Astrocyte of the cerebellum (primary cell): Measurements from ENCODE around the gene MAN1C1.

Experiments
- DNase-seq: peaks from one replicate; pipeline ENCODE4 v3.0.0-alpha.2; 2011; ENCODE audit warnings: low read depth
- H3K4me3 ChIP-seq: 2 replicates; pipeline ENCODE4 v1.5.1; 2011; ENCODE audit warnings: mild to moderate bottlenecking, low read depth, low read length, moderate library complexity
- in situ Hi-C: cut with HindIII; loops from 2 replicates; pipeline ENCODE4 v1.10.0; 2017; ENCODE audit warnings: low sequenced_read_pairs
- TF ChIP-seq, protein P1 (sequence below): IDR thresholded peaks from 2 replicates; pipeline ENCODE4 v1.5.1; 2012; ENCODE audit warnings: low read length, low read depth, moderate library complexity, mild to moderate bottlenecking; ENCODE audit errors: missing control alignments

MAN1C1 gene

DNA sequence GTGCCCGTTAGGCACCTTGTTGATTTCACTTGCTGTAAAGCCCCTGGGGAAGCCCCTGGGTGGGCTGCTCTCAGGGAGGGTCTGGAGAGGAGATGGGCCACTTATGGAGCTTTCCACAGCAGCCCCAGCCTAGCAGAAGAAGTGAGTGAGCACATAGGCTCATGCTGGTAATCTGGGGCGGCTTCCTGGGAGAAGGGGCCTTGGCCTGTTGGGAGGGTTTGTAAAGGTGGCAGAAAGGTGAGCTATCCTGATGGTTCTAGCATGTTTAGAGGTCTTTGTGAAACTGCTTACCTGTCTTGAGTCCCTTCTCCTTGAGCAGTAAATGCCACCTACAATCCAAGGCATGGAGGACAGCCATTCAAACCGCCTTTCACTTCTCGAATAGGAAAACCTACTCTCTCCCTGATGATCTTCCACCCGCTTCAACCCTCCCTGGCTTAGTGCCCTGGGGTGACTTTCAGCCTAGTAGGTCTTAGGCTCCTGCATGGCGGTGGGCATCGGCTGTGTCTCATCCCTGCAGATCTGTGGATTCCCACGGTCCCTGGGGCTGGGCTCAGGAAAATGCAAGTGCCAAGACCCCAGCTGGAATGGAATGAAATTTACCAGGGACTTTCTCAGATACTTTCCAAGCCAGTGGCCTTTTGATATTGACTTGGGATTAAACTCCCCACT is 95.8 kb downstream of the MAN1C1 start:
- in situ Hi-C loops = no loop called here

DNA sequence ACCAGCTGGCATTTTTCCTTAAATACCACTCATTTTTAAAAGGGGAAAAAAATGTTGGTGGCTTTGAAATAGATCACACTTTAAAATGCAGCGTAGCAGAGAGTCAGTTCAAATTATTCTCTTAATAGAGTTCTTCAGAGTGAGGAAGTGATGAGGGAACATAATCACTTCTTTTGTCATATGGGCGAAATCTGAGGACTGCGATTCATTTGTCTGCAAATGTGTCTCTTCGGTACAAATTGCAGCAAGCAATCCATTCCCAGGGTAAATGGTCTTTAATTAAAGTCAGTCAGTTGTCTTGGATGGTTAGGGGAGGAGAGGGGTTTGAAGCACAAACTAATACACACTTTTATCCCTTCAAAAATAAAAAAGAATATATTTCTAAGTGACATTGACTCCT is 97.4 kb downstream of the MAN1C1 start:
- in situ Hi-C loops = no loop called here
- TF ChIP-seq, protein P1, sequence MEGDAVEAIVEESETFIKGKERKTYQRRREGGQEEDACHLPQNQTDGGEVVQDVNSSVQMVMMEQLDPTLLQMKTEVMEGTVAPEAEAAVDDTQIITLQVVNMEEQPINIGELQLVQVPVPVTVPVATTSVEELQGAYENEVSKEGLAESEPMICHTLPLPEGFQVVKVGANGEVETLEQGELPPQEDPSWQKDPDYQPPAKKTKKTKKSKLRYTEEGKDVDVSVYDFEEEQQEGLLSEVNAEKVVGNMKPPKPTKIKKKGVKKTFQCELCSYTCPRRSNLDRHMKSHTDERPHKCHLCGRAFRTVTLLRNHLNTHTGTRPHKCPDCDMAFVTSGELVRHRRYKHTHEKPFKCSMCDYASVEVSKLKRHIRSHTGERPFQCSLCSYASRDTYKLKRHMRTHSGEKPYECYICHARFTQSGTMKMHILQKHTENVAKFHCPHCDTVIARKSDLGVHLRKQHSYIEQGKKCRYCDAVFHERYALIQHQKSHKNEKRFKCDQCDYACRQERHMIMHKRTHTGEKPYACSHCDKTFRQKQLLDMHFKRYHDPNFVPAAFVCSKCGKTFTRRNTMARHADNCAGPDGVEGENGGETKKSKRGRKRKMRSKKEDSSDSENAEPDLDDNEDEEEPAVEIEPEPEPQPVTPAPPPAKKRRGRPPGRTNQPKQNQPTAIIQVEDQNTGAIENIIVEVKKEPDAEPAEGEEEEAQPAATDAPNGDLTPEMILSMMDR = no peak
- H3K4me3 ChIP-seq = no peak overlapping the region
- DNase-seq = no peak

More for the DNA sequence above, 95.8 kb downstream of the MAN1C1 start:
- TF ChIP-seq, protein P1 = no peak
- DNase-seq = no peak
- no peak overlapping the region for H3K4me3 ChIP-seq

DNA sequence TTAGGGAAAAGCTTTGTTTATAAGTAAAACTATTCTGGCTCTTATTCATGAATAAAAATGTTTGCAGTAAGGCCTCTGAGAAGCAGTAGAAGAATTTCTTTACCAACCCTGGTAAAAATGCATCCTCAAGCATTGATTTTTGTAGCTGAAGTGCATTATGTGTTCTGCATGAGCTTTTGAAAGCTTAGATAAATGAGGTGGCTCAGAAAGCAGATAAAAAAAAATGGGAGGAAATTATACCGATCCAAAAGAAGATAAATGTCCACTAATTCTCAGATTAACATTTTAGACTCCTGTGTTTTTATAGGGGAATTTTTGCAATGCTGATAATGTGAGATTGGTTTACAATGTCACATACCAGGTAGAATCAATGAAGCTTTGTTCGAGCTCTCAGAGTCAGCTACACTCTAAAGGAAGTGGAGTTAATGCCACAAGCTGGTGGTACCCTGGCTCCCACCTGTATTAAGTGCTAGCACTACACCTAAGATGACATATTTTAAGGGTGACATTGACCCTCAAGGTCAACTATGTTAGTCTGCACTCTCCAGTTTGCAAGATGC is 97.9 kb downstream of the MAN1C1 start:
- H3K4me3 ChIP-seq = no peak overlapping the region
- no peak for DNase-seq
- in situ Hi-C loops = no loop called here
- TF ChIP-seq, protein P1 = no peak

DNA sequence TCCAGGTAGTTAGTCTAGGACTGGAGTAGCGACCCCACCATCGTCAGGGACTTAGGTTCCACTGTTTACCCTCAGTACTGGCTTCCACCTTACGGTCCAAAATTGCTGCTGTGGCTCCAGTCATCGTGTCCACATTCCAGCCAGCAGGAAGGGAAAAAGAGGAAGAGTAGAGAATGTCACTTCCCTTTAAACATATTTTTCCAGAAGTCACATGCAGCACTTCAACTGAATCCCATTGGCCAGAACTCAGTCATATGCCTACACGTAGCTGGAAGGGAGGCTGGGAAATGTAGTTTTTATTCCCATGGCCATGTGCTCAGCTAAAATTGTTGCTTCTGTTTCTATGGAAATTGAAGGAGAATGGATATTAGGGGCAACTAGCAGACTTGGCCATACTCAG is 99.3 kb downstream of the MAN1C1 start:
- in situ Hi-C loops = no loop called here
- DNase-seq = no peak
- no peak overlapping the region for H3K4me3 ChIP-seq
- TF ChIP-seq, protein P1 = no peak

DNA sequence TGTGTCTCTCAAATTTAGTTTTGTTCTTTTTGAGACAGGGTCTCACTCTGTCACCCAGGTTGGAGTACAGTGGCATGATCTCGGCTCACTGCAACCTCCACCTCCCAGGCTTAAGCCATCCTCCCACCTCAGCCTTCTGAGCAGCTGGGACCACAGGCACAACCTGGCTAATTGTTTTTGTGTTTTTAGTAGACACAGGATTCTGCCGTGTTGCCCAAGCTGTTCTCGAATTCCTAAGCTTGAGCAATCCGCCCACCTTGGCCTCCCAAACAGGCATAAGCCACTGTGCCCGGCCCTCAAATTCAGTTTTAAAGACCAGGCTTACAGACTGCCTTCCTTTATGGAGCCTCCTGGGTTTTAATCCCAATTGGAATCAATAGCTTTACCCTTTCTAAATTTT is 99.7 kb downstream of the MAN1C1 start:
- TF ChIP-seq, protein P1 = no peak
- in situ Hi-C loops = no loop called here
- DNase-seq = no peak
- no peak overlapping the region for H3K4me3 ChIP-seq

DNA sequence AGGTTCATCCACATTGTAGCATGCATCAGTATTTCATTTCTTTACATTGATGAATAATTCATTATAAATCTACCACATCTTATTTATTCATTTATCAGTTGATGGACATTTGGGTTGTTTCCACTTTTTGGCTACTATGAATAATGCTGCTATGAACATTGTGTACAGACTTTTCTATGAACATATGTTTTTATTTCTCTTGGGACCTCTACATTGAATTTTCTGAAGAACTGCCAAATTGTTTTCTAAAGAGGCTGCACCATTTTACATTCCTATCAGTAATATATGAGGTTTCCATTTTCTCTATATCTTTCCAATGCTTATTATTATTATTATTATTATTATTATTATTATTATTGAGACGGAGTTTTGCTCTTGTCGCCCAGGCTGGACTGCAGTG is 102.1 kb downstream of the MAN1C1 start:
- TF ChIP-seq, protein P1 = no peak
- in situ Hi-C loops = no loop called here
- no peak overlapping the region for H3K4me3 ChIP-seq
- DNase-seq = no peak

- in situ Hi-C loops = no loop called here
- DNase-seq = no peak
- TF ChIP-seq, protein P1 = no peak
- no peak overlapping the region for H3K4me3 ChIP-seq
These were observed 104.0 kb downstream of the MAN1C1 start for GRCh38 chr1:25720624-25721023.
